IMR-90 (cell line): ENCODE measurements around the gene SLC24A3. TPM values are rescaled to one million over a fixed set of nuclear protein-coding genes. Genes with fewer than 3 reads are reported as not detected.

Source experiments
- ATAC-seq: fragments of 200-7000 bp; cut with Tn5 transposase; 2 replicates; pipeline ENCODE4 v1.9.1; 2020; ENCODE audit warnings: low read depth, mild to moderate bottlenecking, moderate library complexity
- BruUV-seq: library from RNA; stranded (reverse); fragments of 400-500 nt; replicated peaks from 2 replicates; lab custom pipeline; 2021; lab: Mats Ljungman, UMichigan
- CTCF ChIA-PET: fragments of 300-600 bp; formaldehyde crosslinking; extraction: SDS; loops from one replicate; lab custom pipeline; 2021; ENCODE audit warnings: antibody characterized with exemption; lab: Yijun Ruan, JAX
- POLR2A ChIA-PET: fragments of 300-600 bp; sonication (Branson Sonifier 250); formaldehyde crosslinking; loops from one replicate; lab custom pipeline; 2022; ENCODE audit warnings: antibody characterized with exemption; ENCODE audit not compliant: unreplicated experiment; lab: Charles Lee
- DNase-seq: peaks from one replicate; pipeline ENCODE4 v3.0.0; 2013
- H2AFZ ChIP-seq: replicated peaks from 2 replicates; pipeline ENCODE3; 2013; ENCODE audit warnings: low read length, mild to moderate bottlenecking; ENCODE audit not compliant: poor library complexity
- H2AK5ac ChIP-seq: 2 replicates; pipeline ENCODE4 v1.6.1; 2013; ENCODE audit warnings: low read depth, low read length, inconsistent platforms
- H2AK9ac ChIP-seq: replicated peaks from 2 replicates; pipeline ENCODE3; 2013; ENCODE audit warnings: mild to moderate bottlenecking, low read depth, low read length, moderate library complexity; ENCODE audit not compliant: poor library complexity
- H2BK120ac ChIP-seq: 2 replicates; pipeline ENCODE4 v1.6.1; 2013; ENCODE audit warnings: low read depth, low read length, inconsistent platforms
- H2BK15ac ChIP-seq: 3 replicates; pipeline ENCODE4 v1.6.1; 2013; ENCODE audit warnings: low read depth, low read length, inconsistent platforms
- H2BK20ac ChIP-seq: 2 replicates; pipeline ENCODE4 v1.6.1; 2013; ENCODE audit warnings: low read depth, mild to moderate bottlenecking, inconsistent platforms, low read length, moderate library complexity
- H2BK5ac ChIP-seq: 2 replicates; pipeline ENCODE4 v1.6.1; 2013; ENCODE audit warnings: mild to moderate bottlenecking, low read depth, low read length, inconsistent platforms; ENCODE audit not compliant: poor library complexity, severe bottlenecking
- H3K14ac ChIP-seq: replicated peaks from 2 replicates; pipeline ENCODE4 v1.6.1; 2013; ENCODE audit warnings: low read depth, low read length, inconsistent platforms
- H3K18ac ChIP-seq: 2 replicates; pipeline ENCODE4 v1.6.1; 2013; ENCODE audit warnings: low read depth, low read length, control low read depth
- H3K23ac ChIP-seq: 2 replicates; pipeline ENCODE4 v1.6.1; 2013; ENCODE audit warnings: low read depth, low read length, inconsistent platforms
- H3K27ac ChIP-seq: 2 replicates; pipeline ENCODE4 v1.5.1; 2013; ENCODE audit warnings: mild to moderate bottlenecking, control low read depth, low read length; ENCODE audit not compliant: insufficient read depth
- H3K27me3 ChIP-seq: 2 replicates; pipeline ENCODE4 v1.6.1; 2013; ENCODE audit warnings: low read length; ENCODE audit not compliant: control insufficient read depth, insufficient read depth
- H3K36me3 ChIP-seq: 2 replicates; pipeline ENCODE4 v1.6.1; 2013; ENCODE audit warnings: low read length, mixed read lengths; ENCODE audit not compliant: control insufficient read depth, insufficient read depth
- H3K4ac ChIP-seq: 2 replicates; pipeline ENCODE4 v1.6.1; 2013; ENCODE audit warnings: low read depth, low read length, inconsistent platforms
- H3K4me1 ChIP-seq: 2 replicates; pipeline ENCODE4 v1.6.1; 2013; ENCODE audit warnings: low read length, mixed read lengths; ENCODE audit not compliant: control insufficient read depth, insufficient read depth
- H3K4me2 ChIP-seq: 2 replicates; pipeline ENCODE4 v1.6.1; 2013; ENCODE audit warnings: low read depth, mild to moderate bottlenecking, control low read depth, low read length, moderate library complexity
- H3K4me3 ChIP-seq: 2 replicates; pipeline ENCODE4 v1.5.1; 2013; ENCODE audit warnings: low read depth, mild to moderate bottlenecking, control low read depth, low read length, moderate library complexity; ENCODE audit not compliant: insufficient read depth
- H3K56ac ChIP-seq: 2 replicates; pipeline ENCODE4 v1.6.1; 2013; ENCODE audit warnings: low read length, inconsistent platforms; ENCODE audit not compliant: insufficient read depth; ENCODE audit errors: extremely low read depth
- H3K79me1 ChIP-seq, 2 experiments: 2 replicates each; pipeline ENCODE4 v1.6.1; 2013; ENCODE audit warnings: low read length in 2 of 2, inconsistent platforms in 1 of 2, low read depth in 1 of 2
- H3K9ac ChIP-seq: 2 replicates; pipeline ENCODE4 v1.6.1; 2013; ENCODE audit warnings: low read depth, low read length, control low read depth
- H3K9me1 ChIP-seq: 2 replicates; pipeline ENCODE4 v1.6.1; 2013; ENCODE audit warnings: low read length, inconsistent platforms; ENCODE audit not compliant: insufficient read depth
- H3K9me3 ChIP-seq: 2 replicates; pipeline ENCODE4 v1.6.1; 2013; ENCODE audit warnings: low read length; ENCODE audit not compliant: control insufficient read depth, insufficient read depth
- H4K20me1 ChIP-seq: 2 replicates; pipeline ENCODE4 v1.6.1; 2013; ENCODE audit warnings: low read length, inconsistent platforms; ENCODE audit not compliant: insufficient read depth
- H4K5ac ChIP-seq: 2 replicates; pipeline ENCODE4 v1.6.1; 2013; ENCODE audit warnings: mild to moderate bottlenecking, low read depth, low read length, control low read depth
- H4K8ac ChIP-seq, 2 experiments: 2 replicates each; pipeline ENCODE4 v1.6.1; 2013; ENCODE audit warnings: low read depth in 2 of 2, low read length in 2 of 2, control low read depth in 1 of 2, inconsistent platforms in 1 of 2
- H4K91ac ChIP-seq: 2 replicates; pipeline ENCODE4 v1.6.1; 2013; ENCODE audit warnings: low read depth, low read length, inconsistent platforms; ENCODE audit not compliant: insufficient read depth
- BHLHE40 ChIP-seq: fragments of 150-350 bp; IDR thresholded peaks from 2 replicates; pipeline ENCODE4 v1.6.1; 2016; ENCODE audit warnings: mild to moderate bottlenecking, low read depth, low read length
- CHD1 ChIP-seq: IDR thresholded peaks from 2 replicates; pipeline ENCODE4 v1.6.1; 2012; ENCODE audit warnings: low read depth, low read length, improper control_type of control experiment
- CTCF ChIP-seq: conservative IDR thresholded peaks from 2 replicates; pipeline ENCODE4 v1.5.1; 2012; ENCODE audit warnings: mild to moderate bottlenecking, low read depth, low read length, improper control_type of control experiment
- ELK1 ChIP-seq: fragments of 150-350 bp; IDR thresholded peaks from 2 replicates; pipeline ENCODE4 v1.6.1; 2016; ENCODE audit warnings: low read depth, mild to moderate bottlenecking, low read length, moderate library complexity, borderline replicate concordance
- FOS ChIP-seq: fragments of 150-350 bp; IDR thresholded peaks from 2 replicates; pipeline ENCODE4 v1.6.1; 2016; ENCODE audit warnings: low read depth, low read length
- MAFK ChIP-seq: IDR thresholded peaks from 2 replicates; pipeline ENCODE4 v1.6.1; 2012; ENCODE audit warnings: low read depth, low read length, improper control_type of control experiment
- MAZ ChIP-seq: IDR thresholded peaks from 2 replicates; pipeline ENCODE4 v1.6.1; 2012; ENCODE audit warnings: low read depth, mild to moderate bottlenecking, low read length, improper control_type of control experiment, moderate library complexity, borderline replicate concordance
- MXI1 ChIP-seq: IDR thresholded peaks from 2 replicates; pipeline ENCODE4 v1.6.1; 2012; ENCODE audit warnings: low read depth, mild to moderate bottlenecking, low read length, moderate library complexity, borderline replicate concordance
- NFE2L2 ChIP-seq: fragments of 150-350 bp; IDR thresholded peaks from 2 replicates; pipeline ENCODE4 v1.6.1; 2016; ENCODE audit warnings: low read depth, mild to moderate bottlenecking, low read length
- POLR2A ChIP-seq: IDR thresholded peaks from 2 replicates; pipeline ENCODE4 v1.6.1; 2012; ENCODE audit warnings: mild to moderate bottlenecking, low read depth, low read length
- RAD21 ChIP-seq: IDR thresholded peaks from 2 replicates; pipeline ENCODE4 v1.6.1; 2012; ENCODE audit warnings: low read length, improper control_type of control experiment
- RFX5 ChIP-seq: IDR thresholded peaks from 2 replicates; pipeline ENCODE4 v1.8.0; 2012; ENCODE audit warnings: low read depth, mild to moderate bottlenecking, low read length, moderate library complexity
- SMC3 ChIP-seq: fragments of 150-350 bp; IDR thresholded peaks from 2 replicates; pipeline ENCODE4 v1.6.1; 2016; ENCODE audit warnings: low read depth, mild to moderate bottlenecking, antibody characterized with exemption, low read length, moderate library complexity
- USF2 ChIP-seq: fragments of 150-350 bp; IDR thresholded peaks from 2 replicates; pipeline ENCODE4 v1.6.1; 2017; ENCODE audit warnings: mild to moderate bottlenecking, antibody characterized with exemption, low read length, low read depth
- whole genome bisulfite sequencing, 2 experiments: methylation state at CpG; one replicate each; pipeline versions ENCODE4 v1.1.5 to v1.1.7; 2013; ENCODE audit warnings: missing lambda C conversion rate in 2 of 2; ENCODE audit not compliant: insufficient read length in 1 of 2; ENCODE audit errors: extremely low coverage in 2 of 2; 5-methylcytosine and 5-hydroxymethylcytosine counted together
- dilution Hi-C: fragments of 300-500 bp; cut with HindIII; formaldehyde crosslinking; loops from one replicate; pipeline ENCODE4 v1.14.3; 2018; ENCODE audit warnings: low sequenced_read_pairs; ENCODE audit not compliant: unreplicated experiment
- in situ Hi-C: fragments of 300-500 bp; cut with MboI; formaldehyde crosslinking; loops from 3 replicates; pipeline ENCODE4 v1.14.3; 2019; ENCODE audit warnings: low sequenced_read_pairs, inconsistent platforms, mixed read lengths
- intact Hi-C: fragments of 100-400 bp; cut with micrococcal nuclease; formaldehyde crosslinking; loops from 2 replicates; pipeline ENCODE4 v1.10.0; 2022
- polyA plus RNA-seq, 3 experiments: library from polyadenylated mRNA; depleted of rRNA; stranded (reverse); fragments of >200 nt; gene quantifications; 2 replicates each; pipeline ENCODE4 v1.2.3, GENCODE V29; 2012; ENCODE audit warnings: low replicate concordance in 1 of 3
- total RNA-seq: library from RNA; depleted of rRNA; stranded (reverse); fragments of >200 nt; gene quantifications from 2 replicates; pipeline ENCODE4 v1.2.3, GENCODE V29; 2012

The SLC24A3 gene
- total and polyA plus RNA-seq, 2 of the 4 experiments (the other 2 are of a cell fraction), result not detected

GRCh38 chr20:19426356-19426755 lies 213.9 kb downstream of the SLC24A3 start:
- H2AFZ ChIP-seq, result no peak overlapping the region
- no peaks in the 10 kb centered on the region for H3K36me3 ChIP-seq
- ChIA-PET POLR2A (no interaction called here), CTCF (no interaction called here)
- BruUV-seq, result no TSS peak
- H3K4me2 ChIP-seq, result no peak overlapping the region
- H2BK120ac ChIP-seq, result no peak overlapping the region
- in situ Hi-C loops, result no loop called here
- ATAC-seq, result no peak
- H4K8ac ChIP-seq, result no peak overlapping the region
- no peaks in the 10 kb centered on the region for H4K20me1 ChIP-seq
- H3K79me1 ChIP-seq, result no peaks in the 10 kb centered on the region
- H2BK15ac ChIP-seq, result no peak overlapping the region
- no peak overlapping the region for H3K4me3 ChIP-seq
- no peak overlapping the region for H2AK9ac ChIP-seq
- H4K5ac ChIP-seq, result no peak overlapping the region
- no peak overlapping the region for H4K91ac ChIP-seq
- no CpG with 5 or more reads among the region's 3 CpGs for WGBS, 2 experiments
- no peaks in the 10 kb centered on the region for H3K9me1 ChIP-seq
- no peak overlapping the region for H3K23ac ChIP-seq
- no peak overlapping the region for H3K14ac ChIP-seq
- no peaks in the 10 kb centered on the region for H3K4me1 ChIP-seq
- H3K9ac ChIP-seq, result no peak overlapping the region
- DNase-seq, result no peak
- H2BK20ac ChIP-seq, result no peak overlapping the region
- no peak overlapping the region for H3K4ac ChIP-seq
- H3K9me3 ChIP-seq, result no peaks in the 10 kb centered on the region
- H3K18ac ChIP-seq, result no peak overlapping the region
- H3K27ac ChIP-seq, result no peak overlapping the region
- no peak for TF ChIP-seq USF2
- TF ChIP-seq BHLHE40, result no peak
- TF ChIP-seq RFX5, result no peak
- no peak for TF ChIP-seq CTCF
- no peak for TF ChIP-seq SMC3
- no peak for TF ChIP-seq MAFK
- no peak for TF ChIP-seq MAZ
- TF ChIP-seq MXI1, result no peak
- TF ChIP-seq POLR2A, result no peak
- TF ChIP-seq CHD1, result no peak
- TF ChIP-seq NFE2L2, result no peak
- no peak for TF ChIP-seq ELK1
- TF ChIP-seq FOS, result no peak
- no peak for TF ChIP-seq RAD21
- H3K27me3 ChIP-seq, result no peaks in the 10 kb centered on the region
- no peak overlapping the region for H3K56ac ChIP-seq
- no peak overlapping the region for H2AK5ac ChIP-seq
- no peak overlapping the region for H2BK5ac ChIP-seq
- dilution Hi-C loops, result no loop called here
- intact Hi-C loops, result no loop called here
